RWPE2 (cell line): ENCODE measurements around the gene ARHGEF28.

Experiments
- ATAC-seq: fragments of 200-7000 bp; cut with Tn5 transposase; 3 replicates; pipeline ENCODE4 v1.9.1; 2021; ENCODE audit warnings: low read depth
- DNase-seq: peaks from one replicate; pipeline ENCODE4 v3.0.0-alpha.2; 2020; ENCODE audit warnings: low spot score
- H3K27ac ChIP-seq: fragments of 450-650 bp; 2 replicates; pipeline ENCODE4 v1.5.1; 2017; ENCODE audit warnings: mild to moderate bottlenecking; ENCODE audit not compliant: poor library complexity, severe bottlenecking
- H3K27me3 ChIP-seq: fragments of 250-450 bp; sonication (Bioruptor Pico); 2 replicates; pipeline ENCODE4 v1.5.1; 2021; ENCODE audit warnings: mild to moderate bottlenecking, moderate library complexity; ENCODE audit not compliant: insufficient read depth, poor library complexity, severe bottlenecking
- H3K36me3 ChIP-seq: fragments of 250-450 bp; sonication (Bioruptor Pico); 2 replicates; pipeline ENCODE4 v1.5.1; 2020; ENCODE audit warnings: low read depth, mild to moderate bottlenecking, moderate library complexity
- H3K4me1 ChIP-seq: fragments of 250-450 bp; sonication (Bioruptor Pico); 2 replicates; pipeline ENCODE4 v1.5.1; 2021; ENCODE audit warnings: mild to moderate bottlenecking, moderate library complexity; ENCODE audit not compliant: insufficient read depth, poor library complexity, severe bottlenecking
- H3K4me3 ChIP-seq: fragments of 250-450 bp; sonication (Bioruptor Pico); 2 replicates; pipeline ENCODE4 v1.5.1; 2021; ENCODE audit warnings: mild to moderate bottlenecking, moderate library complexity; ENCODE audit not compliant: severe bottlenecking
- H3K9me3 ChIP-seq: fragments of 250-450 bp; sonication (Bioruptor Pico); 2 replicates; pipeline ENCODE4 v1.5.1; 2021; ENCODE audit warnings: mild to moderate bottlenecking, moderate library complexity; ENCODE audit not compliant: severe bottlenecking
- TF ChIP-seq, protein P1 (sequence below): fragments of 450-650 bp; IDR thresholded peaks from one replicate; pipeline ENCODE4 v1.5.1; 2017; ENCODE audit warnings: mild to moderate bottlenecking, moderate library complexity; ENCODE audit not compliant: poor library complexity, severe bottlenecking

ARHGEF28 gene

DNA sequence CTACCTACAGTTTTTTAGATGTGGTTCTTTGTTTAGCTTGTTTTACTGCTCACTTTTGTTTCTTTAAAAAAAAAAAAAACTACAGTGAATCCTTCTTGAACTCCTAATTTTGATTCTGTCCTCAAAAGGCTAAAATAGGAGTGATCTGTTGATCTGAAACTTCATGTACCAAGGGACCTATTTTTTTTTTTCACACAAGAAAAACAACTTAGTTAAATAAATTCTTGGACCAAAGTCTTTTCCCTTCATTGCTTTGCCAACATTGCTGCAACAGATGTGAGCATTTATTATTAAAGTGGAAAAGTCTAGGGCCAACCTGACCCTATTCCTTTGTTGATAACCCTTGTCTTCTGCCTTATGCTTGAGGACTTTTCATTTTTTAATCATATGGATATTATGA, 236.8 kb downstream of the ARHGEF28 start:
- TF ChIP-seq, protein P1, sequence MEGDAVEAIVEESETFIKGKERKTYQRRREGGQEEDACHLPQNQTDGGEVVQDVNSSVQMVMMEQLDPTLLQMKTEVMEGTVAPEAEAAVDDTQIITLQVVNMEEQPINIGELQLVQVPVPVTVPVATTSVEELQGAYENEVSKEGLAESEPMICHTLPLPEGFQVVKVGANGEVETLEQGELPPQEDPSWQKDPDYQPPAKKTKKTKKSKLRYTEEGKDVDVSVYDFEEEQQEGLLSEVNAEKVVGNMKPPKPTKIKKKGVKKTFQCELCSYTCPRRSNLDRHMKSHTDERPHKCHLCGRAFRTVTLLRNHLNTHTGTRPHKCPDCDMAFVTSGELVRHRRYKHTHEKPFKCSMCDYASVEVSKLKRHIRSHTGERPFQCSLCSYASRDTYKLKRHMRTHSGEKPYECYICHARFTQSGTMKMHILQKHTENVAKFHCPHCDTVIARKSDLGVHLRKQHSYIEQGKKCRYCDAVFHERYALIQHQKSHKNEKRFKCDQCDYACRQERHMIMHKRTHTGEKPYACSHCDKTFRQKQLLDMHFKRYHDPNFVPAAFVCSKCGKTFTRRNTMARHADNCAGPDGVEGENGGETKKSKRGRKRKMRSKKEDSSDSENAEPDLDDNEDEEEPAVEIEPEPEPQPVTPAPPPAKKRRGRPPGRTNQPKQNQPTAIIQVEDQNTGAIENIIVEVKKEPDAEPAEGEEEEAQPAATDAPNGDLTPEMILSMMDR: no peak
- no peaks in the 10 kb centered on the region for H3K27me3 ChIP-seq
- no peak for ATAC-seq

DNA sequence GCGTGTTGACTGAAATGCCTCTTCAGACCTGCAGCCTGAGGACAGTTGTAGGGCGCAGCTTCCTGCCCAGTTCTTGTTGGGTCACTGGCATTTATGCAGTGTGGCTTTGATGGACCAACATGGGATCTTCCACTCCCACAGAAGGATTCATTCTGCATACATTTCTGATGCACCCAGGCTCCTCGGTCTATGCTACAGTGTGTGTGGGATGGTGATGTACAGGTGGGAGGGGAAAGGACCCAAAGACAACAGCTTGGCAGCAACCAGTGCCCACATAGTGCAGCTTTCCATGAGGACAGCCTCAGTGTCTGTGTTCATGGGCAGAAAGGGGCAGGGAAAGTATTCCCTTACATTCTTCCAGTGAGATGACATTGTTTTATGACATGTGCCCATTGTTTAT, 237.9 kb downstream of the ARHGEF28 start:
- no peak overlapping the region for H3K27ac ChIP-seq
- H3K4me1 ChIP-seq: no peaks in the 10 kb centered on the region
- no peaks in the 10 kb centered on the region for H3K27me3 ChIP-seq
- ATAC-seq (no peak), DNase-seq (no peak)
- H3K4me3 ChIP-seq: no peak overlapping the region
- H3K9me3 ChIP-seq: no peaks in the 10 kb centered on the region
- H3K36me3 ChIP-seq: peaks cover 83% of the 10 kb centered on the region
- TF ChIP-seq, protein P1: no peak

More for the DNA sequence above, 236.8 kb downstream of the ARHGEF28 start:
- H3K9me3 ChIP-seq: no peaks in the 10 kb centered on the region
- no peak overlapping the region for H3K4me3 ChIP-seq
- H3K27ac ChIP-seq: no peak overlapping the region
- peaks cover 80% of the 10 kb centered on the region for H3K36me3 ChIP-seq
- DNase-seq: no peak
- H3K4me1 ChIP-seq: no peaks in the 10 kb centered on the region

DNA sequence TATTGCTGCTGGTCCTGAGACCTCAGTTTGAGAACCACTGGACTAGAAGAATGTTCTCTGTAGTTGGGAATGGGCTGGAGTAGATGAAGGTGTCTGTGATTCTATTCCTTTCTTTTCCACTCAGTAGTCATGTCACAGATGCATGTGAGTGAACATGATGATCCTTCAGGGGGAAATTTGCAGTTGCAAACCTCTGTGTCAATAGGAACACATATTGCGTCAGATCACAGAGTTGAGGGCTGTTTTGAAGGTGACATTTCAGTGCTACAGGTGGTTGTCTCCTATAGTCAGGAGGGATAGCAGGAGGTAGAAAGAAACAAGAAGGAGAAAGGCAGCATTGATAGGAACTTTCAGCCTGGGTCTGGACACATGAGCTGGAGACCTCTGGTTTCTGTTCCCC, 239.3 kb downstream of the ARHGEF28 start:
- TF ChIP-seq, protein P1: no peak
- H3K4me1 ChIP-seq: no peaks in the 10 kb centered on the region
- H3K36me3 ChIP-seq: peaks cover 84% of the 10 kb centered on the region
- H3K4me3 ChIP-seq: no peak overlapping the region
- ATAC-seq (no peak), DNase-seq (no peak)
- H3K9me3 ChIP-seq: no peaks in the 10 kb centered on the region
- no peaks in the 10 kb centered on the region for H3K27me3 ChIP-seq
- no peak overlapping the region for H3K27ac ChIP-seq

DNA sequence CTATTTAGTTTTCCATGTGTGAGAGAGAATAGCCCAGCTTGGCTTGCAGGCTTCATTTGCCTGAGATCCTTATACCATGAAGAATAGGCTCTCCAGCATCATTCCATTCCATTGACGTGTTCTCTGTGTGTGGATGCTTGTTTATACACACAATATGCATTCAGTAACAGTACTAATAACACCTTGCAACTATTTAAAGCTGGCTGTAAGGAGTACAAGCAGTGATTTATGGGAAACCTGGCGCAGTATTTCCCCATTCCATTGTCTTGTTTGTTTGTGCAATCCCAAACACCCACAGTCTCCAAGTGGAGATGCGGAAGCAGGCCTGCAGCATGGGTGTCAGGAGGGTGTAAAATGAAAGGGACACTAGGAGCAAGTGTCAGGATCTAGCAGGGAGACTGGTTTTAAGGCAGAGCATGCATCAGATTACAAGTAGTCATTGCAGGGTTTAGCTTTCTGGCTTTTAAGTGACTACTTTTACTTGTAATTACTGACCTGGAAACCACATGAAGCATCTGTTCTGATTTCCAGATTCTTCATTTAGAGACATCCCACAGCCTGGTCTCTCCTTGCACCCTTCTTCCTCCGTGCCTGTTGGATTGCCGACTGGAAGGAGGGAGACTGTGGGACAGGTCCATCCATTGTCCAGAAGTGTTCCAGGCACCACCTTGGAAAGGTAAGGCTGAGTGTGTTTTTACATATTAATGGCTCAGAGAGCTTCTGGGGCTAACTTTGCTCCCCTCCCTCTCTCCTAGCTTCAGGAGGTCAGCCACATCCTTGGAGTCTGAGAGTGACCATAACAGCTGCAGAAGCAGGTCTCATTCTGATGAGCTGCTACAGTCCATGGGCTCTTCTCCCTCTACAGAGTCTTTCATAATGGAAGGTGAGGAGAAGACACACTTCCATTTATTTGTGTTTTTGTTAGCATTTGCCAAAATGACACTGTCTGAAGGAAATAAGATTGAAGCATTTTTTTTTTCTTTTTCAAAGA, 241.6 kb downstream of the ARHGEF28 start:
- TF ChIP-seq, protein P1: no peak
- no peaks in the 10 kb centered on the region for H3K4me1 ChIP-seq
- no peak overlapping the region for H3K27ac ChIP-seq
- H3K36me3 ChIP-seq: peaks cover 86% of the 10 kb centered on the region
- H3K4me3 ChIP-seq: no peak overlapping the region
- no peaks in the 10 kb centered on the region for H3K27me3 ChIP-seq
- DNase-seq (no peak), ATAC-seq (no peak)
- no peaks in the 10 kb centered on the region for H3K9me3 ChIP-seq

DNA sequence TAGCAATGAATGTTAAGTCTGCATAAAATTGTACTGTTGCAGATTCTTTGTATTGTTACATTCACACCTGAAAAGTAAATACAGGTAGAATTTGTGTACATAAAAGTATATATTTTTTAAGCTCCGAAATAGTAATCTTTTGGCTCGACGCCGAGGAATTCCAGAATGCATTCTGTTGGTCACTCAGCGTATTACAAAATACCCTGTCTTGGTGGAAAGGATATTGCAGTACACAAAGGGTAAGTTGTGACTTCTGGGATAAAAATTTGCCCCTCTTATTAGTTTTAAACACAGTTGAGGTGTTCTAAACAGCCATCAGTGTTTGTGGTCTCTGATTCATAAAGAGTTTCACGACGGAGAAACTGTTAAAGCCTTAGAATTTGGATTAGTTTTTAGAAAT, 257.6 kb downstream of the ARHGEF28 start:
- Histone ChIP-seq H3K9me3 (no peaks in the 10 kb centered on the region), H3K27ac (no peak overlapping the region), H3K27me3 (no peaks in the 10 kb centered on the region), H3K36me3 (peaks cover 68% of the 10 kb centered on the region), H3K4me1 (no peaks in the 10 kb centered on the region), H3K4me3 (no peak overlapping the region)
- DNase-seq: no peak
- no peak for ATAC-seq
- TF ChIP-seq, protein P1: no peak
